ENCODE results near the gene BTG1.

DNA sequence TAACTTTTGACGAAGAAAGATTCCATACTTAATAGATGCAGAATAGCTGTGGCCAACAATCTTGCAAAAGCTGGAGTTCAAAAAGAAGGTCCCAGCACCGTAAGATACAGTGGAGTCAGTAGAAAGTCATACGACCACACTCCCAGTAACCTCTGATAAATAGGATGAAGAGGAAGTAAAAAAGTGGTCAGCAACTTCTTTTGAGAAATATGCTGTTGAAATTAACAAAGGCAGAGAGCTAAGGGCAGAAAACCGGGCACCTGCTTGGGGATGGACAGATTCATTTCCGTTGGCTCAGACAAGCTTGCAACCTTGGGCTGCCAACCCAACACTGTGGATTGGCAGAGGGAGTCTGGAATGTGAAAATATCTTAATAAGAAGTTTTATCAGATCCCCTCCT lies 40.0 kb downstream of the BTG1 start:
- TF ChIP-seq, protein P1, sequence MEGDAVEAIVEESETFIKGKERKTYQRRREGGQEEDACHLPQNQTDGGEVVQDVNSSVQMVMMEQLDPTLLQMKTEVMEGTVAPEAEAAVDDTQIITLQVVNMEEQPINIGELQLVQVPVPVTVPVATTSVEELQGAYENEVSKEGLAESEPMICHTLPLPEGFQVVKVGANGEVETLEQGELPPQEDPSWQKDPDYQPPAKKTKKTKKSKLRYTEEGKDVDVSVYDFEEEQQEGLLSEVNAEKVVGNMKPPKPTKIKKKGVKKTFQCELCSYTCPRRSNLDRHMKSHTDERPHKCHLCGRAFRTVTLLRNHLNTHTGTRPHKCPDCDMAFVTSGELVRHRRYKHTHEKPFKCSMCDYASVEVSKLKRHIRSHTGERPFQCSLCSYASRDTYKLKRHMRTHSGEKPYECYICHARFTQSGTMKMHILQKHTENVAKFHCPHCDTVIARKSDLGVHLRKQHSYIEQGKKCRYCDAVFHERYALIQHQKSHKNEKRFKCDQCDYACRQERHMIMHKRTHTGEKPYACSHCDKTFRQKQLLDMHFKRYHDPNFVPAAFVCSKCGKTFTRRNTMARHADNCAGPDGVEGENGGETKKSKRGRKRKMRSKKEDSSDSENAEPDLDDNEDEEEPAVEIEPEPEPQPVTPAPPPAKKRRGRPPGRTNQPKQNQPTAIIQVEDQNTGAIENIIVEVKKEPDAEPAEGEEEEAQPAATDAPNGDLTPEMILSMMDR (IDR thresholded peaks at IDR 0.05): no peak
- TF ChIP-seq CREB1 (CRISPR knock-in tag; IDR thresholded peaks at IDR 0.05) (no peak), JUN (CRISPR knock-in tag; IDR thresholded peaks at IDR 0.05) (no peak), FOXJ3 (CRISPR knock-in tag; IDR thresholded peaks at IDR 0.05; ENCODE audit: borderline replicate concordance) (no peak), ELF4 (CRISPR knock-in tag; IDR thresholded peaks at IDR 0.05; ENCODE audit: low read depth) (no peak)
- TF ChIP-seq, protein P2, sequence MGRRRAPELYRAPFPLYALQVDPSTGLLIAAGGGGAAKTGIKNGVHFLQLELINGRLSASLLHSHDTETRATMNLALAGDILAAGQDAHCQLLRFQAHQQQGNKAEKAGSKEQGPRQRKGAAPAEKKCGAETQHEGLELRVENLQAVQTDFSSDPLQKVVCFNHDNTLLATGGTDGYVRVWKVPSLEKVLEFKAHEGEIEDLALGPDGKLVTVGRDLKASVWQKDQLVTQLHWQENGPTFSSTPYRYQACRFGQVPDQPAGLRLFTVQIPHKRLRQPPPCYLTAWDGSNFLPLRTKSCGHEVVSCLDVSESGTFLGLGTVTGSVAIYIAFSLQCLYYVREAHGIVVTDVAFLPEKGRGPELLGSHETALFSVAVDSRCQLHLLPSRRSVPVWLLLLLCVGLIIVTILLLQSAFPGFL (CRISPR knock-in tag; IDR thresholded peaks at IDR 0.05; ENCODE audit: borderline replicate concordance): no peak
- TF ChIP-seq, protein P3, sequence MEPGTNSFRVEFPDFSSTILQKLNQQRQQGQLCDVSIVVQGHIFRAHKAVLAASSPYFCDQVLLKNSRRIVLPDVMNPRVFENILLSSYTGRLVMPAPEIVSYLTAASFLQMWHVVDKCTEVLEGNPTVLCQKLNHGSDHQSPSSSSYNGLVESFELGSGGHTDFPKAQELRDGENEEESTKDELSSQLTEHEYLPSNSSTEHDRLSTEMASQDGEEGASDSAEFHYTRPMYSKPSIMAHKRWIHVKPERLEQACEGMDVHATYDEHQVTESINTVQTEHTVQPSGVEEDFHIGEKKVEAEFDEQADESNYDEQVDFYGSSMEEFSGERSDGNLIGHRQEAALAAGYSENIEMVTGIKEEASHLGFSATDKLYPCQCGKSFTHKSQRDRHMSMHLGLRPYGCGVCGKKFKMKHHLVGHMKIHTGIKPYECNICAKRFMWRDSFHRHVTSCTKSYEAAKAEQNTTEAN (CRISPR knock-in tag; IDR thresholded peaks at IDR 0.05): no peak
- TF ChIP-seq, protein P4, sequence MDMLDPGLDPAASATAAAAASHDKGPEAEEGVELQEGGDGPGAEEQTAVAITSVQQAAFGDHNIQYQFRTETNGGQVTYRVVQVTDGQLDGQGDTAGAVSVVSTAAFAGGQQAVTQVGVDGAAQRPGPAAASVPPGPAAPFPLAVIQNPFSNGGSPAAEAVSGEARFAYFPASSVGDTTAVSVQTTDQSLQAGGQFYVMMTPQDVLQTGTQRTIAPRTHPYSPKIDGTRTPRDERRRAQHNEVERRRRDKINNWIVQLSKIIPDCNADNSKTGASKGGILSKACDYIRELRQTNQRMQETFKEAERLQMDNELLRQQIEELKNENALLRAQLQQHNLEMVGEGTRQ (CRISPR knock-in tag; IDR thresholded peaks at IDR 0.05): no peak
- TF ChIP-seq, protein P5, sequence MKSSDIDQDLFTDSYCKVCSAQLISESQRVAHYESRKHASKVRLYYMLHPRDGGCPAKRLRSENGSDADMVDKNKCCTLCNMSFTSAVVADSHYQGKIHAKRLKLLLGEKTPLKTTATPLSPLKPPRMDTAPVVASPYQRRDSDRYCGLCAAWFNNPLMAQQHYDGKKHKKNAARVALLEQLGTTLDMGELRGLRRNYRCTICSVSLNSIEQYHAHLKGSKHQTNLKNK (CRISPR knock-in tag; IDR thresholded peaks at IDR 0.05): no peak
